Fibroblast of lung (primary cell): Measurements from ENCODE around the gene GARNL3. TPM values are rescaled to one million over a fixed set of nuclear protein-coding genes. Genes with fewer than 3 reads are reported as not detected.

Experiments used
- DNase-seq, 2 donors: peaks; one replicate each; pipeline versions ENCODE4 v3.0.0 to v3.0.0-alpha.2; 2010; ENCODE audit warnings: low read depth in 2 of 2
- H2AFZ ChIP-seq: 2 replicates; pipeline ENCODE4 v1.5.1; 2012; ENCODE audit warnings: low read length, control low read depth, inconsistent platforms
- H3K27ac ChIP-seq: 2 replicates; pipeline ENCODE4 v1.5.1; 2011; ENCODE audit warnings: low read length, control low read depth; ENCODE audit not compliant: insufficient read depth
- H3K27me3 ChIP-seq: 2 replicates; pipeline ENCODE4 v1.5.1; 2011; ENCODE audit warnings: mild to moderate bottlenecking, low read length; ENCODE audit not compliant: control insufficient read depth, insufficient read depth
- H3K36me3 ChIP-seq: 2 replicates; pipeline ENCODE4 v1.5.1; 2011; ENCODE audit warnings: low read length; ENCODE audit not compliant: control insufficient read depth, insufficient read depth
- H3K4me1 ChIP-seq: 2 replicates; pipeline ENCODE4 v1.5.1; 2011; ENCODE audit warnings: low read length; ENCODE audit not compliant: control insufficient read depth, insufficient read depth; ENCODE audit errors: extremely low read depth
- H3K4me2 ChIP-seq: 2 replicates; pipeline ENCODE4 v1.5.1; 2011; ENCODE audit warnings: low read length, control low read depth; ENCODE audit not compliant: insufficient read depth; ENCODE audit errors: extremely low read depth
- H3K4me3 ChIP-seq, 4 experiments: fragments of 200-600 bp in 1 of 4; sonication (generic) in 1 of 4; replicated peaks in 1 of 4; 2 replicates each; pipeline ENCODE4 v1.5.1; 2011 to 2016; ENCODE audit warnings: low read length in 4 of 4, low read depth in 3 of 4, mild to moderate bottlenecking in 3 of 4, control low read depth in 2 of 4, inconsistent platforms in 1 of 4, mixed read lengths in 1 of 4; ENCODE audit not compliant: insufficient read depth in 1 of 4; ENCODE audit errors: control extremely low read depth in 1 of 4
- H3K79me2 ChIP-seq: 2 replicates; pipeline ENCODE4 v1.5.1; 2012; ENCODE audit warnings: mild to moderate bottlenecking, low read length, inconsistent platforms; ENCODE audit not compliant: control insufficient read depth, insufficient read depth
- H3K9ac ChIP-seq: 2 replicates; pipeline ENCODE4 v1.5.1; 2011; ENCODE audit warnings: mild to moderate bottlenecking, low read length, control low read depth; ENCODE audit not compliant: insufficient read depth
- H3K9me3 ChIP-seq: 2 replicates; pipeline ENCODE4 v1.5.1; 2012; ENCODE audit warnings: low read depth, low read length; ENCODE audit not compliant: control insufficient read depth, insufficient read depth
- H4K20me1 ChIP-seq: 2 replicates; pipeline ENCODE4 v1.5.1; 2011; ENCODE audit warnings: low read length; ENCODE audit not compliant: control insufficient read depth, insufficient read depth; ENCODE audit errors: extremely low read depth
- CTCF ChIP-seq, 2 donors: IDR thresholded peaks in 1 of 2; conservative IDR thresholded peaks in 1 of 2; 1 replicate in 1 of 2; 2 replicates in 1 of 2; pipeline ENCODE4 v1.5.1; 2011 to 2012; ENCODE audit warnings: low read length in 2 of 2, control low read depth in 1 of 2, inconsistent platforms in 1 of 2, low read depth in 1 of 2, mild to moderate bottlenecking in 1 of 2
- EZH2 ChIP-seq: IDR thresholded peaks from 2 replicates; pipeline ENCODE4 v1.5.1; 2012; ENCODE audit warnings: low read length, control low read depth, mild to moderate bottlenecking; ENCODE audit errors: missing control alignments
- polyA plus RNA-seq, 2 donors: library from polyadenylated mRNA; depleted of rRNA in 1 of 2; stranded (reverse) in 1 of 2; unstranded in 1 of 2; fragments of >200 nt; gene quantifications; 2 replicates each; pipeline ENCODE4 v1.2.1, GENCODE V29; 2011 to 2012; ENCODE audit warnings: missing spikeins in 1 of 2
- total RNA-seq: library from RNA; depleted of rRNA; stranded (reverse); fragments of >200 nt; gene quantifications from 2 replicates; pipeline ENCODE4 v1.2.1, GENCODE V29; 2014

Gene GARNL3
- total and polyA plus RNA-seq, 2 donors (not counting 1 experiment from before 2014, with no cell fraction given): 1.5 to 6.4 TPM

DNA sequence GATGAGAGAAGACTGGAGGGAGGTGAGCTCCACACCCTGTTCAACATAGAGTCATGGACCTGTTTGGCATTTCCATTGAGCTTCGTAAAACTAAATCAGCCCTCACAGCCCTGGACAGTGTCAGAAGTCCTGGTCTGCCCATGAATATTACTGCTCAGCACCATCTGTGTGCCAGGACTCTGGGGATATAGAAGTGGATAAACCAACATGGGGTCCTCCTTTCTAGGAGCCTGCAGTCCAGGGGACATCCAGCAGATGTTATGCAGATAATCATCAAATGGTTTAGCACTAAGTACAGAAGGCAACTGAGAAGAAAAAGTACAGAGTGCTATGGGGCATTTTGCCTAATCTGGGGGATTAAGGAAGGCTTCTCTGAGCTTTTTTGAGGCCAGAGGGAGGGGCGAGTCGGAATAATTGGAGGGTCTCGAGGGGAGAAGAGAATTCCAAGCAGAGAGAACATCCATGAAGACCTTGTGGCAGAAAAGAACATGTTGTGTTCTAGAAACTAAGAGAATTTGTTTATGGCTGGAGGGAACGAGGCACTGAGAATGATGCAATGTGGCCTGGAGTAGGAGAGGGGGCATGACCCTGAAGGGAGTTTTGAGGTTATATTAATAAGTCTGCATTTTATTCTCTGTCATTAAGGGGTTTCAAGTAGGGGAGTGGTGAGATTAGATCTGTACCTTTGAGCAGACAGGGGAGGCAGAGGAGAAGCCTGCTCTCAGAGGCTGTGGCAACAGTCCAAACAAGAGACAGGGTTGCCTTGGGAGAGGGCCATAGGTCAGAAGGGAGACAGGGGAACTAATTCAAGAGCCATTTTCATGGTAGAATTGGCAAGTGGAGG, 68.9 kb downstream of the GARNL3 start:
- Histone ChIP-seq H3K27ac (no peak overlapping the region), H3K9ac (no peak overlapping the region), H4K20me1 (no peaks in the 10 kb centered on the region), H3K79me2 (no peaks in the 10 kb centered on the region), H3K4me3 (no peak overlapping the region), H3K36me3 (no peaks in the 10 kb centered on the region), H3K27me3 (no peaks in the 10 kb centered on the region), H3K4me2 (no peak overlapping the region), H3K9me3 (no peaks in the 10 kb centered on the region), H2AFZ (no peak overlapping the region), H3K4me1 (peaks cover 16% of the 10 kb centered on the region)
- DNase-seq: peak in 1 of 2 donors; percentile 33
- TF ChIP-seq EZH2 (no peak), CTCF (conservative IDR thresholded peaks at IDR 0.05 in 1 of 2, IDR thresholded peaks at IDR 0.05 in 1 of 2; ENCODE audit: low read depth in 1 of 2, low read length in 2 of 2) (no peak)

DNA sequence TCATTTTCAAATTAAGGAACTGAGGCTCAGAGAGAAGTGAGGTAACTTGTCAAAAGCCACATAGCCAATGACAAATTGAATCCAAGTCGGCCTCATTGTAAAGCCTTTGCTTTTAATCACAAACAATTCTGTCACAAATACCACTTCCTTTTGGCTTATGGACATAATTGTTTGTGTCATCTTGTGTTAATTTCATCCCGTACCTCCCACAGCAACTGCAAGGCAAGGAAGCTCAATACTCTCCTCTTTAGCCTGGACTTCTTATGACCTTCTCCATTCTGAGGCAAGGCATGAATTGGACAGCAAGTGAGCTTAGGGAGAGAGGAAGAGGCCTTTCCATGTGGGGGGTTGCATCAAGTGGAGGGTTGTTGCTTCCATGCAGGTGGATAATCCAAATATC, 70.2 kb downstream of the GARNL3 start:
- no peak for TF ChIP-seq EZH2
- TF ChIP-seq CTCF (conservative IDR thresholded peaks at IDR 0.05 in 1 of 2, IDR thresholded peaks at IDR 0.05 in 1 of 2; ENCODE audit: low read depth in 1 of 2, low read length in 2 of 2): no peak
- no peak overlapping the region for H3K4me2 ChIP-seq
- no peaks in the 10 kb centered on the region for H3K27me3 ChIP-seq
- no peak overlapping the region for H3K9ac ChIP-seq
- H3K36me3 ChIP-seq: no peaks in the 10 kb centered on the region
- no peak overlapping the region for H3K27ac ChIP-seq
- H2AFZ ChIP-seq: no peak overlapping the region
- DNase-seq: no peak
- H4K20me1 ChIP-seq: no peaks in the 10 kb centered on the region
- H3K79me2 ChIP-seq: no peaks in the 10 kb centered on the region
- H3K4me3 ChIP-seq: no peak overlapping the region
- no peaks in the 10 kb centered on the region for H3K9me3 ChIP-seq
- H3K4me1 ChIP-seq: peaks cover 16% of the 10 kb centered on the region

- Histone ChIP-seq H4K20me1 (no peaks in the 10 kb centered on the region), H3K4me3 (no peak overlapping the region), H2AFZ (no peak overlapping the region), H3K36me3 (no peaks in the 10 kb centered on the region), H3K9me3 (no peaks in the 10 kb centered on the region), H3K27me3 (no peaks in the 10 kb centered on the region), H3K79me2 (no peaks in the 10 kb centered on the region), H3K27ac (peak overlapping the region; percentile 42), H3K4me2 (no peak overlapping the region), H3K4me1 (peaks cover 16% of the 10 kb centered on the region), H3K9ac (no peak overlapping the region)
- TF ChIP-seq CTCF (conservative IDR thresholded peaks at IDR 0.05 in 1 of 2, IDR thresholded peaks at IDR 0.05 in 1 of 2; ENCODE audit: low read depth in 1 of 2, low read length in 2 of 2) (no peak), EZH2 (no peak)
- peak; percentile 48 to 66 for DNase-seq
These were observed 71.5 kb downstream of the GARNL3 start for GRCh38 chr9:127336086-127336485.
